NOMO-1 treated with dmso at 0.1 percent for 144 hours (cell line): ENCODE measurements around the gene PRRX2.
A peak's percentile ranks its signal among the peaks of the same experiment; 100 is the strongest.
"Not testable (repeated sequence)": the region's sequence is repeated elsewhere in the genome, so short reads cannot be mapped to it uniquely, and the experiment has no call there.

Source experiments
- DNase-seq: peaks from one replicate; lab custom pipeline; 2025; ENCODE audit not compliant: unreplicated experiment; lab: John Stamatoyannopoulos, UW

PRRX2 gene

DNA sequence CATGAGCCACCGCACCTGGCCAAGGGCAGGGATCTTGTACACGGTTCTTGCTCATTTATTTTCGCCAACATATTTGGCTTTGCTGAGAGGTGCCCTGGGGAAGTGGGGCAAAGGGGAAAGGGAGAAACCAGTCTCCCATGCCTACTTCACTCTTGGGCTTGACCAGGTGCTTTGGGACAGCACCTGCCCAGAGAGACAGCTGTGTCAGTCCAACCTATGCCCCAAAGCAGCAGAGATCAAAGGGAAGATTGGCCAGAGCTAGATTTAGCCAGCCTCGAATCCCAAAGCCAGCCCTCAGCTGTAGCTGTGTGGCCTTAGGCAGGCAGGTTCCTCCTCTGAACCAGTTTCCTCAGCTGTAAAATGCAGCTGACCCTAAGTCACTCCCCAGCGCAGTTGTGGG is 89.7 kb downstream of the PRRX2 start:
- DNase-seq = no peak

DNA sequence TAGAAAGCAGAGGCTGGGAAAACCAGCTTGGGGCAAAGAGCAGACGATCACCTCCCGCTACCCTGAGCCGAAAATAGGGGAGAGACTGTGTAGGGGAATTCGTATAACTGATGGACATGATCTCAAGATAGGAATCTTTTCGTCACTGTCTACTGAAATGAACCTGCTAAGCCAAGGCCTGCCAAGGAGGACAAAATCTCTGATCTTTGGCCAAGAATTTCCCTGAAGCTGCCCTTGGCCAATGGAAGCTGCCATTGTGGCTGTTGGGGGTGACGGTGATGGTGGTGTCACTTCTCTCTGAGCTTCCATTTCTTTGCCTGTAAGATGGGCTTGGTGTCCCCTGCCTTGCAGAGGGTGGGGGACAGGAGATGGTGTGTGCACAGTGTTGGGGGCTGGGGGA is 90.7 kb downstream of the PRRX2 start:
- no peak for DNase-seq

DNA sequence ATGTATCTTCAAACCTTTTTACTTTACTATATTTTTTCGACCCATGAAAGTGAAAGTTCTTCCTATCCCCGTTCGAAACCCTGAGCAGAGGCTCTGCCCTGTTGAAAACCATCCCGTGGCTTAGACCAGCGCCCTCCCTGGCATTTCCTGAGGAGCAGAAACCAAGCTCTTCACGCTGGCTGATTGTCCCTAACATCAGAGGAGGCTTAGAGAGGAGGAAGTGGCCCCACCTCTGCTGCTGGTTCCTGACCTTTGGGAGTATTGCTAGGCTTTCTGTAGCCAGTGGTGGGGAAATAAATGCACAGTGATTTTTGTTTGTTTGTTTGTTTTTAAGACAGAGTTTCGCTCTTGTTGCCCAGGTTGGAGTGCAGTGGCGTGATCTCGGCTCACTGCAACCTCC is 91.6 kb downstream of the PRRX2 start:
- peak; percentile 7 for DNase-seq

DNA sequence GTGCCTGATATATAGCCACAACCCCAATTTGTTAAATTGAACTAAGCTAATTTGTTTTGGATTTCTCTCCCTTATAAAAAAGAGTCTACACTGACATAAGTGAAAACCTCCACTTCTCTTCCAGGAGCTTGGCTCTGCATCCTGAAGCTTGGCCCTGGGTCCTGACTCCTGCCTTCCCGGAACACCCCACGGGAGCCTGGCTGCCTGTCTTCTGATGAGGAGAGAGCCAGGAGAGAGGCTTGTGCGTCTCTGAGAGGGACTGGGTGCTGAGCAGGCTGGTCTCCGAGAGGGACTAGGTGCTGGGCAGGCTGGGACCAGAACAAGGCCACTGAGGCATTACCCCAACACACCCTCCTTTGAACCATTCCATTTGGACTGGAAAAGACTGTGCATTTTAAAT is 93.9 kb downstream of the PRRX2 start:
- no peak for DNase-seq

DNA sequence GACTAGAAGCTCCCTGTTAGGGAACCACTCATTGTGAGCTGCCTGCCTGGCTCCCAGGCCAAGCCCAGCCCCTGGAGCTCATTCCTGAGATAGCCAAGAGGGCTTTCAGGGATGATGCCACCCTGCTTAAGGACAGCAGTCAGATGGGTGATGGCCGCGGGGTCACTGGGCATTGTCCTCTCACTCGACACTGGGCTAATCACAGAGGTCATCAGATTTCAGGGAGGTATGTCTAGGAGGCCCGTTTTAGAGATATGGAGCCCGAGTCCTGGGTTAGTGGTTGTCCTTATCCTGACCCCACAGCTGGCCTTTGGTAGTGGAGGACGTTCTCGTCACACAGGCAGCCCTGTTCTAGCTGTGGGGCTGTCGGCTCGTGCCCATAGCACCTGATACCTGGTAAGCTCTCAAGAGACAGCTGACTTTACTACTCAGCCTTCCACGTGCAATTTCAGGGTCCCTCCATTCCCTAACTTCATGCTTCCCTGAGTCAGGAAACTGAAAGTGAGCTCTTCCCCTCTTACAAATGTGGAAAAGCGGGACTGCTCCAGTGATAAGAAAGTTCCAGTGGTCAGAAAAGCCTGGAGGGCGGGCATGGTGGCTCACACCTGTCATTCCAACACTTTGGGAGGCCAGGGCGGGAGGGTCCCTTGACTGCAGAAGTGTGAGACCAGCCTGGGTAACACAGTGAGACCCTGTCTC is 94.5 kb downstream of the PRRX2 start:
- no peak for DNase-seq

DNA sequence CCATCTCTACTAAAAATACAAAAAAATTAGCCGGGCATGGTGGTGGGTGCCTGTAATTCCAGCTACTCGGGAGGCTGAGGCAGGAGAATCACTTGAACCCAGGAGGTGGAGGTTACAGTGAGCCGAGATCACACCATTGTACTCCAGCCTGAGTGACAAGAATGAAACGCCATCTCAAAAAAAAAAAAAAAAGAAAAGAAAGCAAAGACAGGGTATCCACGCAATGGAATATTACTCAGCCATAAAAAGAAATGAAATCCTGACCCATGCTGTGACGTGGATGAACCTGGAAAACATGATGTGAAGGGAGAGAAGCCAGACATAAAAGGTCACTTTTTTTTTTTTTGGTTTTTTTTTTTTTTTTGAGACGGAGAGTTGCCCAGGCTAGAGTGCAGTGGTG is 95.3 kb downstream of the PRRX2 start:
- not testable (repeated sequence) for DNase-seq

DNA sequence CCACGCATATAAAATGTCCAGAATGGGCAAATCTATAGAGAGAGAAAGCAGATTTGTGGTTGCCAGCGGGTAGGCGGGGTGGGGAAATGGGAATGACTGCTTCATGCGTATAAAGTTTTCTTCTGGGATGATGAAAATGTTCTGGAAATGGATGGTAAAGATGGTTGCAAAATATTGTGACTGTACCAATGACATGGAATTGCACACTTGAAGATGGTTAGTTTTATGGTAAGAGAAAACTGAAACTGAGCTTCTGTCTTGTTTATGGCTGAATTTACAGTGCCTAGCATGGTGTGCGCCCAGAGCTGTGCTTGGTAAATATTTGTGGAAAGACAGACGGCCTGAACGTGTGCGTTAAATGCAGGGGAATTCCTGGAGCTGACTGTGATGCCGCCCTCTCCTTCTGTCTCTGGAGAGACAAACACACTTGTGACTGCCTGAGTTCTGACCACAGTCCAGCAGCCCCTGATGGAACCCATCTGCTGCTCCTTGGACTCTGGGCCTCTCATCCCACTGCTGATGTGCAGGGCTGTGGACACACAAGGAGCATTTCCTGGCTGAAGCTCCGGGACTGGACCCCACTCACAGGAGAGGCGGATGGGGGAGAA is 96.0 kb downstream of the PRRX2 start:
- DNase-seq = no peak

DNA sequence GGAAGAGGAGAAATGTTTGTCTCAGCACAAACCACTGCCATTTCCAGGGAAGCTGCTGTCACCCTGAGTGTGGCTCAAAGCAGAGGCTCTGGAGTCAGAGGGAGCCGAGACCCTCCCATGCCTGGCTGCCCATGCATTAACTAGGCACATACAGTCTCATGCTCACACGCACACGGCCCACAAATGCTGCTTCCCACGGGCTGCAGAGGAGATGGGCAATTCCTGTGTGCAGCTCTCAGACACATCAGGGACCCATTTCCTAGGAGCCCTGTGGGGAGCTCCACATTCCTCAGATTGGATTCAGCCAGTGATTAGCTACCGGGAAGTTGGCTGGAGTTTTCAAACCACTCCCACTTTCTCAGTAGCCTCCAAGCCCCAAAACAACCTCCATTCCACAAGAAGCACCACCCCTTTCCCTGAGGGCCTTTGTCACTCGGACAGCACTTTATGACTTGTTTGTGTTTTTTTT is 96.5 kb downstream of the PRRX2 start:
- DNase-seq = no peak

DNA sequence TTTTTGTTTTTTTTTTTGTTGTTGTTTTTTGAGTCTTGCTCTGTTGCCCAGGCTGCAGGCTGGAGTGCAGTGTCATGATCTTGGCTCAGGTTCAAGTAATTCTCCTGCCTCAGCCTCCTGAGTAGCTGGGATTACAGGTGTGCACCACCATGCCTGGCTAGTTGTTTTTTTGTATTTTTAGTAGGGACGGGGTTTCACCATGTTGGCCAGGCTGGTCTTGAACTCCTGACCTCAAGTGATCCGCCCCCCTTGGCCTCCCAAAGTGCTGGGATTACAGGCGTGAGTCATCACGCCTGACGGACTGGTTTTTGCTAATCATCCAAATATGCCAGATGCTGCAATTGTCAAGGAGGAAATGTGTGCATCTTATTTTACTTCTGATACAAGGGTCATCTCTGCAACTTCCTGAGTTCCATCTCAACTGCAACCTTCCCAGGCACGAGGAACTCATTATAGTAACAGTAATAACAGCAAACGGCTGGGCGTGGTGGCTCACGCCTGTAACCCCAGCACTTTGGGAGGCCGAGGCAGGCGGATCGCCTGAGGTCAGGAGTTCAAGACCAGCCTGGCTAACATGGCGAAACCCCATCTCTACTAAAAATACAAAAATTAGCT is 97.0 kb downstream of the PRRX2 start:
- peak; percentile 64 for DNase-seq

DNA sequence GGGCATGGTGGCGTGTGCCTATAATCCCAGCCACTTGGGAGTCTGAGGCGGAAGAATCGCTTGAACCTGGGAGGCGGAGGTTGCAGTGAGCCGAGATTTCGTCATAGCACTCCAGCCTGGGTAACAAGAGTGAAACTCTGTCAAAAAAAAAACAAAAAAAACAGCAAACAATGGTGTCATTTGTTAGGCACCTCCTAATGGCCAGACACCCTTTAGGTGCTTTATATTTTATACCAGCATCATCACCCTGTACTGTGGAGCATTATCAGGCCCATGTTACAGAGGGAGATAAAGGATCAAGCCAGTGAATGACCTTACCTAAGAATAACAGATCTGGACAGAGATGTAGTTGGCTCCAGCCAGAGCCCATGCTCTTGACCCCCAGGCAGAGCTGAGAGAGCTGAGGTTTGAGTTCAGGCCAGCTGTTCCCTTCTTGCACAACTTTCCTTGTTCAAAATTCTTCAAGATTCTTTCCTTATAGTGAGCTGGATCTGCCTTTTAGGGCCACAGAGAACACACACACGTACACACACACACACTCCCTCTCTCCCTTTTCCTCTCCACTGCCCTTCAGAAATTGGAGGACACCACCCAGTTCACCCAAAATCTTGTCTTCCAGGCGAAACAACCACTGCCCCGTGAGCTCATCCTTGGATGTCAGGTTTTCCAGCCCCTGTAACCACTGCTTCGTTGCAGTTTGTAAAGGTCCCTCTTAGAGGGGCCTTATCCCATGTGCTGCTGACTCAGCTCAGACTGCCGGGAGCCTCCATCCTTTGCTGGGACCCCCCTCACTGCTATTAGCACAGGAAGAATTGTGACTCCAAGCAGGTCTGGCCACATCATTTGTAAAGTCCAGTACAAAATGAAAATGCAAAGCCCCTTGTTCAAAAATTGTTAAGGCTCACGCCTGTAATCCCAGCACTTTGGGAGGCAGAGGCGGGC is 97.8 kb downstream of the PRRX2 start:
- peak; percentile 22 for DNase-seq

DNA sequence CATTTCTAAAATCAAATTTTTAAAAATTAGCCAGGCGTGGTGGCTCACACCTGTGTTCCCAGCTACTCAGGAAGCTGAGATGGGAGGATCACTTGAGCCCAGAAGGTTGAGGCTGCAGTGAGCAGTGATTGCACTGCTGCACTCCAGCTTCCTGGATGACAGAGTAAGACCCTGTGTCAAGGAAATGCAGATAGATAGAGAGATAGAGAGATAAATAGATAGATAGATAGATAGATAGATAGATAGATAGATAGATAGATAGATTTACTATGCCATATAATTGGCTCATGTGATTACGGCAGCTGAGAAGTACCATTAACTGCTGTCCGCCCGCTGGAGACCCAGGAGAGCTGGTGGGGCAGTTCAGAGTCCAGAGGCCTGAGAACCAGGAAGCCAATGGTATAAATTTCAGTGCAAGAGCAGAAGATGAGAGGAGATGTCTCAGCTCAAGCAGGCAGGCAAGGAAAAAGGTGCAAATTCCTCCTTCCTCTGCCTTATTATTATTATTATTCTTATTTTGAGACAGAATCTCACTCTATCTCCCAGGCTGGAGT is 100.4 kb downstream of the PRRX2 start:
- no peak for DNase-seq

DNA sequence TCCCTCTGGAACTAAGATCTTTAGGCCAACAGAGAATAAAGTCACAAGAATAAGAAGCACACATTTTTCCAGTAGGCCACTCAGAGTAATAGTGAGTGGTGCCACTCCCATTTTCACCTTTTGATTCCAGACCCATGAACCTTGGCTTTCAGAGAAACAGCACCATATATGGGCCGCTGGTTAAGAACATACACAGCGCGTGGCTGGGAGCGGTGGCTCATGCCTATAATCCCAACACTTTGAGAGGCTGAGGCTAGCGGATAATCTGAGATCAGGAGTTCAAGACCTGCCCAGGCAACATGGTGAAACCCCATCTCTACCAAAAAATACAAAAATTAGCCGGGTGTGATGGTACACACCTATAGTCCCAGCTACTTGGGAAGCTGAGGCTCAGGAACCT is 103.0 kb downstream of the PRRX2 start:
- DNase-seq = no peak

DNA sequence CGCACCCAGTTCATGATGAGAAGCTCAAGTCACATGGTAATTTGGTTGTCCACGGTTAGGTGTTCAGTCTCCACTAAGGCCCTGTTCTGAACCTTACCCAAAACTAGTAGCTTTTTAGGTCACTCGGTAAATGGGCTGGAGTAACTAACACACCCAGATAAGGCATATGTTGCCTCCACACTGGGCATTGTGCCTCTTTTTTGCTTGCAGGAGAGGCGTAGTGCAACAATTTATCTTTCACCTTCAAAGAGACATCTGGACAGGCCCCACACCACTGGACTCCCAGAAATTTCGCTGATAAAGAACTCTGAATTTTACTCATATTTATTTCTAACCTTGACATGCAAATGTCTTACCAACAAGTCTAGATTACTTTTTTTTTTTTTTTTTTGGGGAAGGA is 104.2 kb downstream of the PRRX2 start:
- DNase-seq = no peak

DNA sequence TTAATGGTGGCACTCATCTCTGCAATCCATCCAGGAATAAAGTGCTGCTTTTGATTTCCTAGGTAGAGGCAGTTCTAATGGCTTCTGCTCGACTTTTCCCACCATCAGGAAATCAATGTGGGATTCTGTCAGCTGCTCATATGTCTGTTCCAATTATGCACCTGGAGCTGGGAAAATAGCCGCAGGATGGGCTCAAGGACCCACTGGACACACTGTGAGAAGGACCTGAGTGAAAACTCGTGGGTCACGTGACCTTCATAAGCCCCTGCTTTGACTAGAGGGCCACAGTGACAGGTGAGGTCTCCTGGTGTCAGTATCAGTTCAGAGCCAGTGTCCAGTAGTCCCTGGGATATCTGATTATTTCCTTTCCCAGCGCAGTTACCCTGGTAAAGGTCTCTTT is 105.3 kb downstream of the PRRX2 start:
- DNase-seq = no peak
